AG09309 (cell line): ENCODE results near the gene SDK1.

Experiments used
- DNase-seq: peaks from one replicate; pipeline ENCODE4 v3.0.0-alpha.2; 2010; ENCODE audit warnings: low read depth
- H3K4me3 ChIP-seq: 2 replicates; pipeline ENCODE4 v1.5.1; 2011; ENCODE audit warnings: mild to moderate bottlenecking, low read depth, low read length, moderate library complexity; ENCODE audit not compliant: control insufficient read depth
- TF ChIP-seq, protein P1 (sequence below): IDR thresholded peaks from 2 replicates; pipeline ENCODE4 v1.5.1; 2011; ENCODE audit warnings: mild to moderate bottlenecking, low read depth, low read length, inconsistent platforms; ENCODE audit not compliant: insufficient read depth, control insufficient read depth; ENCODE audit errors: missing control alignments

SDK1 gene

DNA sequence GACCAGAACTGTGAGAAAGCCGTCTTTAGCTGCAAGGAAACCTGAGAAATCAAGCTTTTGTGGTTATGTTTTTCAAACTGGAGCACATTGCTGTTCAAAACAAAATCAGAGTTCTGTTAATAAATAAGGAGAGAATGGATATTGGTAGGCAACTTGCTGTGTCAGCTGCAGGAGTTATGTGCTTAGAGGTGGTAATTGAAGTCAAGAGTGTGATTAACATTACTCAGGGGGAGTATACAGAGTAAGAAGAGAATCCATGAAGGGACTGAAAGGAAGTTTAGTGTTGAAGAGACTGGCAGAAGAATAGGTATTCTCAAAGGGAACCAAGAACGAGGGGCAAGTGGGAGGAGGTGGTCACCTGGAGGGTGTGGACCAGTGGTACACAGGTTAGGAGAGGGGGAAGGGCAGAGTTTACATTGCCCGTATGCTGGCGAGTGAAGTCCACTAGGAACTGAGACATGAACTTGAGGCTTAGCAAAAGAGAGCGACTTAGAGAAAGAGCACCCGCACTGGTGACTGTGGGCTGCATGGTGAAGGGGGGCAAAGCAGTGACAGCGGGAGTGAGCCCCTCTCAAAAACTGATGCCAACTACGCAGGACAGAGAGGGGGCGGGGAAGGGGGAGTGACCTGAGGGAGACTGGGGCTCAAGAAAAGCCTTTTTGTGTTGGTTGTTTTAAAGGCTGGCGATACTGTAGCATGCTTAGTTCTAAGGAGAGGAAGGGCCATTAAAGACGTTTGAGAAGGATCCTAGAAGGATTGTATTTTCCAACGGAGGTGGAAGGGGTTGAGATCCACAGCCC is 80.0 kb downstream of the SDK1 start:
- H3K4me3 ChIP-seq, result no peak overlapping the region

DNA sequence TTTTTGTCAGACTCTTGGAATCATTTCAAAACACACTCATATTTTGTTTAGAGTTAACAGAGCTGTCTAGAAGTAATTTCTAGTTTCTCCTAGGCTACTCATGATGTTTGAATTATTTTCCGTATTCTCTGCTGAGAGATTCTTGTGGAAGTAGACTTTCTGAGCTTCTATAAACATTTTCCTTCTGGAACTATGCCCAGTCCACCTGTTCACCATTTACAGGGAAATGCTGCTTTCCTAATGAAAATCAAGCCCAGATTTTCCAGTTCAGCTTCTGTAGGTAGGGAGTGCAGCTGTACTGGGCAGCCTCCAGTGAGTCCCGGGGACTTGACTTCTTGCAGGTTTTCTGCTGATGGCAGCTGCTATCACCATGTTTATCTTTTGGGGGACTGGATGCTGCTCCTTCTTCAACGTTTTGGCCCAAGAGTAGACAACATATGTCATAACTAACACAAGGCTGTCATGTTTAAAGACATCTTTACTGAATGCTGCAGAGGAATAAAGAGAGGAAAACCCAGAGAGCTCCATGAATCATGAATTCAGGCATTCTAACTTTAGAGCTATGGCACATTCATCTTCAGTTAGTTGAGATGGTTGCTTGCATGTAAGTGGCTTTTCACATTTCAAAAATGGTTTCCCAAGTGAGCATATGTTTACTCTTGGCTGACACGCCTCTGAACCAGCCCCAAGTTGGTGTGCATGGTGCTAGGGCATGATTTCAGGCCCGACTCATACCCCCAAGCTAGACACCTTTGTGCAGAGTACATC is 85.6 kb downstream of the SDK1 start:
- no peak overlapping the region for H3K4me3 ChIP-seq
- DNase-seq, result no peak
- TF ChIP-seq, protein P1, sequence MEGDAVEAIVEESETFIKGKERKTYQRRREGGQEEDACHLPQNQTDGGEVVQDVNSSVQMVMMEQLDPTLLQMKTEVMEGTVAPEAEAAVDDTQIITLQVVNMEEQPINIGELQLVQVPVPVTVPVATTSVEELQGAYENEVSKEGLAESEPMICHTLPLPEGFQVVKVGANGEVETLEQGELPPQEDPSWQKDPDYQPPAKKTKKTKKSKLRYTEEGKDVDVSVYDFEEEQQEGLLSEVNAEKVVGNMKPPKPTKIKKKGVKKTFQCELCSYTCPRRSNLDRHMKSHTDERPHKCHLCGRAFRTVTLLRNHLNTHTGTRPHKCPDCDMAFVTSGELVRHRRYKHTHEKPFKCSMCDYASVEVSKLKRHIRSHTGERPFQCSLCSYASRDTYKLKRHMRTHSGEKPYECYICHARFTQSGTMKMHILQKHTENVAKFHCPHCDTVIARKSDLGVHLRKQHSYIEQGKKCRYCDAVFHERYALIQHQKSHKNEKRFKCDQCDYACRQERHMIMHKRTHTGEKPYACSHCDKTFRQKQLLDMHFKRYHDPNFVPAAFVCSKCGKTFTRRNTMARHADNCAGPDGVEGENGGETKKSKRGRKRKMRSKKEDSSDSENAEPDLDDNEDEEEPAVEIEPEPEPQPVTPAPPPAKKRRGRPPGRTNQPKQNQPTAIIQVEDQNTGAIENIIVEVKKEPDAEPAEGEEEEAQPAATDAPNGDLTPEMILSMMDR, result no peak

More for the DNA sequence above, 80.0 kb downstream of the SDK1 start:
- no peak for DNase-seq
- TF ChIP-seq, protein P1, result no peak

DNA sequence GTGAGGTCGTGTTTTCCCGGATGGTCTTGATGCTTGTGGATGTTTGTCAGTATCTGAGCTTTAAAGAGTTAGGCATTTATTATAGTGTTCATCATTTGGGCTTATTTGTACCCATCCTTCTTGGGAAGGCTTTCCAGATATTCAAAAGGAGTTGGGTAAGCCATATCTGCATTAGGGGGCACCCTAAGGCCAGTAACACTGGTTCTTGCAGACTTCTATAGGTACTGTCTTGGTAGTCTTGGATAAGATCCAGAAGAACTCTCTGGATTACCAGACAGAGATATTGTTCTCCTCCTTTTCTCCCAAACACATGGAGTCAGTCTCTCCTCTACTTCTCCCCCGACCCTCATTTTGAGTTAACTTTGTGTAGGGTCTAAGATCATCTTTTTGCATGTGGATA is 92.8 kb downstream of the SDK1 start:
- DNase-seq, result no peak
- TF ChIP-seq, protein P1, result no peak
- H3K4me3 ChIP-seq, result no peak overlapping the region

DNA sequence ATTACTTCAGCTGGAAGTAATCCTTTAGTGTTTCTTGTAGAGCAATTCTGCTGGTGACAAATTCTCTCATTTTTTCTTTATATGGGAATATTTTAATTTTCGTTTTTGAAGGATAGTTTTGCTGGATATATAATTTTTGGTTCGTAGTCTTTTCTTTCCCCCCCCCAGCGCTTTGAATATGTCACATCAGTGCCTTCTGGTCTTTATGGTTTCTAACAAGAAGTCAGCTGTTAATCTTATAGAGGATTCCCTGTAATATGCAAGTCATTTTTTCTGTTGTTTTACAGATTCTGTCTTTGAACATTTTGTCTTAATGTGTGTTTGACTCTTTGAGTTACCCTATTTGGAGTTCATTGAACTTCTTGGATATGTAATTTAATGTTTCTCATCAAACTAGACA is 96.3 kb downstream of the SDK1 start:
- H3K4me3 ChIP-seq, result no peak overlapping the region
- TF ChIP-seq, protein P1, result no peak
- no peak for DNase-seq

DNA sequence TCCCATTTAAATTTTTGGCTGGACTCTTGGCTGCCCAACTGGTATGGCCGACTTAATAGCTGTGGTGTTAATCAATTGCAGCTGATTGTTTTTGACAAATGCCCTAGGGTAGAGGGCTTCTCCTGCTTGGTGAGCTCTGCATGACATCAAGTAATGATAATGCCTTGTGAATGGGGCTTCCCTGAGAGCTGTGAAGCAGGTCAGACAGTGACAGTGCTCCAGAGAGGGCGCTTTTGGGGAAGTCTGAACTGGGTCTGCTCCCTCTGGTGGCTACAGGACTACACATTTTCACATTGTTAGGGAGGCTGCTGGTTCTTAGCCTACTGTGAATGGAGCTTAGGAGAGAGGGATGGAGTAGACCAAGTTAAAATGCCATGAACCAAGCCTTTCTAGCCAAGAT is 98.8 kb downstream of the SDK1 start:
- DNase-seq, result no peak
- TF ChIP-seq, protein P1, result no peak
- no peak overlapping the region for H3K4me3 ChIP-seq

DNA sequence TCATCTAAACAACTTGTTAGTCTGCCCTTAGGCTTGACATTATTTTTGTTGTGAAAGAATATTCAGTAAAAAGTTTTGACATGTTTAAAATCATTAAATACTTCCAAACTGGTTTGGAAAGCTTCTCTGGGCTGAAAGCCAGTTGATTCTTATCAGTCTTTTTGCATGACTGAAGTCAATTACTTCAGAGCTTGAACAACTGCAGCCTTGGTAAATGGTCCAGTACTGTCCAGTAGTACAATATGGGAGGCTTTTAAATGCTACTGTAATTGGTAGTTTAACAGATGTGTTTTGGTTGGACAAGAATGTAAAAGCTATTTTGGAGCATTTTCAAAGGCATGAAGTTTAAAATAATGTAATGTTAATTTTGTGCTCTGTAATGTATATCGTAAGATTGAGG is 103.4 kb downstream of the SDK1 start:
- no peak for DNase-seq

More for the DNA sequence above, 103.4 kb downstream of the SDK1 start:
- no peak overlapping the region for H3K4me3 ChIP-seq
- TF ChIP-seq, protein P1, result no peak
